K562 (cell line): ENCODE measurements around the gene ARID3A. TPM values are rescaled to one million over a fixed set of nuclear protein-coding genes. Genes with fewer than 3 reads are reported as not detected.

Experiments used
- CEBPG ChIP-seq, 3 experiments: fragments of 200-800 bp in 1 of 3; sonication (Bioruptor generic) in 1 of 3; sonication (generic) in 1 of 3; formaldehyde crosslinking in 1 of 3; IDR thresholded peaks in 2 of 3; conservative IDR thresholded peaks in 1 of 3; 2 replicates each; pipeline versions ENCODE4 v1.6.1 to v1.8.0; 2016 to 2022; ENCODE audit warnings: missing compliant biosample characterization in 2 of 3, missing genetic modification characterization in 2 of 3, mild to moderate bottlenecking in 1 of 3, missing genetic modification reagents in 1 of 3
- CHD4 ChIP-seq: fragments of 200-600 bp; sonication (generic); IDR thresholded peaks from 3 replicates; pipeline ENCODE4 v1.6.1; 2012; ENCODE audit warnings: low read depth, mild to moderate bottlenecking, mixed read lengths, low read length, inconsistent platforms; ENCODE audit not compliant: insufficient read depth, insufficient replicate concordance, poor library complexity, severe bottlenecking
- KDM1A ChIP-seq, 2 experiments: fragments of 450-650 bp; IDR thresholded peaks; 2 replicates each; pipeline ENCODE4 v1.6.1; 2016; ENCODE audit warnings: mild to moderate bottlenecking in 2 of 2
- KLF1 ChIP-seq: fragments of 450-650 bp; IDR thresholded peaks from 2 replicates; pipeline ENCODE4 v1.6.1; 2016; ENCODE audit warnings: missing genetic modification characterization, missing compliant biosample characterization
- MAX ChIP-seq: sonication (generic); formaldehyde crosslinking; IDR thresholded peaks from 2 replicates; pipeline ENCODE4 v1.9.0; 2022; ENCODE audit warnings: mild to moderate bottlenecking, missing genetic modification reagents
- NR3C1 ChIP-seq: sonication (generic); formaldehyde crosslinking; IDR thresholded peaks from 2 replicates; pipeline ENCODE4 v1.8.1; 2022; ENCODE audit warnings: missing genetic modification reagents
- POLR3A ChIP-seq: IDR thresholded peaks from 2 replicates; pipeline ENCODE4 v1.6.1; 2011; ENCODE audit warnings: borderline replicate concordance, mild to moderate bottlenecking, moderate library complexity; ENCODE audit not compliant: insufficient read length, insufficient read depth; ENCODE audit errors: extremely low read depth
- RBM22 ChIP-seq: fragments of 200-400 bp; formaldehyde crosslinking; IDR thresholded peaks from 2 replicates; pipeline ENCODE4 v1.6.1; 2018; ENCODE audit warnings: low read length, low read depth; ENCODE audit not compliant: poor library complexity, severe bottlenecking
- RREB1 ChIP-seq: fragments of 250-450 bp; sonication (Bioruptor Pico); IDR thresholded peaks from 2 replicates; pipeline ENCODE4 v1.4.0; 2020
- SMAD1 ChIP-seq: fragments of 150-350 bp; IDR thresholded peaks from 2 replicates; pipeline ENCODE4 v1.6.1; 2014; ENCODE audit warnings: low read length, low read depth; ENCODE audit not compliant: partially characterized antibody
- ZNF766 ChIP-seq: fragments of 200-800 bp; sonication (Bioruptor generic); conservative IDR thresholded peaks from 2 replicates; pipeline ENCODE4 v1.6.1; 2016; ENCODE audit warnings: missing genetic modification characterization, missing compliant biosample characterization
- polyA plus RNA-seq, 8 experiments: library from polyadenylated mRNA; depleted of rRNA in 4 of 8; stranded (reverse) in 5 of 8; unstranded in 3 of 8; fragments of >200 nt; fragmentation: Nextera tagmentation in 2 of 8; fragmentation: Illumina TruSeq in 1 of 8; extraction: Ambion mirVana in 2 of 8; extraction: Trizol in 1 of 8; gene quantifications; 2 replicates each; pipeline versions ENCODE4 v1.2.1 to v1.2.3, GENCODE V29; 2011 to 2014; ENCODE audit warnings: inconsistent platforms in 1 of 8, missing spikeins in 1 of 8
- total RNA-seq, 7 experiments: library from RNA; depleted of rRNA in 6 of 7; stranded (reverse); fragments of >200 nt in 6 of 7; fragmentation: Illumina TruSeq in 2 of 7; extraction: Trizol in 2 of 7; gene quantifications; 2 replicates each; pipeline versions ENCODE4 v1.2.1 to v1.2.3, GENCODE V29; 2011 to 2021; ENCODE audit warnings: low replicate concordance in 1 of 7
- TF ChIP-seq, protein P1 (sequence below): fragments of 450-650 bp; IDR thresholded peaks from 2 replicates; pipeline ENCODE4 v1.6.1; 2017; ENCODE audit warnings: antibody characterized with exemption, mild to moderate bottlenecking

The ARID3A gene
- total and polyA plus RNA-seq, 9 of the 15 experiments (the other 6 are each of a cell fraction or from before 2014, with no cell fraction given), result 1.4 to 118 (median 31.2) TPM

GRCh38 chr19:897442-898039, 28.3 kb upstream of the ARID3A start (continued):
- no peak for TF ChIP-seq MAX
- no peak for TF ChIP-seq ZNF766
- TF ChIP-seq CEBPG (CRISPR knock-in tag; IDR thresholded peaks at IDR 0.05), result no peak
- no peak for TF ChIP-seq CEBPG (tag; conservative IDR thresholded peaks at IDR 0.05 in 1 of 2, IDR thresholded peaks at IDR 0.05 in 1 of 2)
- no peak for TF ChIP-seq KLF1
- TF ChIP-seq POLR3A, result no peak
- TF ChIP-seq NR3C1, result no peak
- TF ChIP-seq, protein P1, sequence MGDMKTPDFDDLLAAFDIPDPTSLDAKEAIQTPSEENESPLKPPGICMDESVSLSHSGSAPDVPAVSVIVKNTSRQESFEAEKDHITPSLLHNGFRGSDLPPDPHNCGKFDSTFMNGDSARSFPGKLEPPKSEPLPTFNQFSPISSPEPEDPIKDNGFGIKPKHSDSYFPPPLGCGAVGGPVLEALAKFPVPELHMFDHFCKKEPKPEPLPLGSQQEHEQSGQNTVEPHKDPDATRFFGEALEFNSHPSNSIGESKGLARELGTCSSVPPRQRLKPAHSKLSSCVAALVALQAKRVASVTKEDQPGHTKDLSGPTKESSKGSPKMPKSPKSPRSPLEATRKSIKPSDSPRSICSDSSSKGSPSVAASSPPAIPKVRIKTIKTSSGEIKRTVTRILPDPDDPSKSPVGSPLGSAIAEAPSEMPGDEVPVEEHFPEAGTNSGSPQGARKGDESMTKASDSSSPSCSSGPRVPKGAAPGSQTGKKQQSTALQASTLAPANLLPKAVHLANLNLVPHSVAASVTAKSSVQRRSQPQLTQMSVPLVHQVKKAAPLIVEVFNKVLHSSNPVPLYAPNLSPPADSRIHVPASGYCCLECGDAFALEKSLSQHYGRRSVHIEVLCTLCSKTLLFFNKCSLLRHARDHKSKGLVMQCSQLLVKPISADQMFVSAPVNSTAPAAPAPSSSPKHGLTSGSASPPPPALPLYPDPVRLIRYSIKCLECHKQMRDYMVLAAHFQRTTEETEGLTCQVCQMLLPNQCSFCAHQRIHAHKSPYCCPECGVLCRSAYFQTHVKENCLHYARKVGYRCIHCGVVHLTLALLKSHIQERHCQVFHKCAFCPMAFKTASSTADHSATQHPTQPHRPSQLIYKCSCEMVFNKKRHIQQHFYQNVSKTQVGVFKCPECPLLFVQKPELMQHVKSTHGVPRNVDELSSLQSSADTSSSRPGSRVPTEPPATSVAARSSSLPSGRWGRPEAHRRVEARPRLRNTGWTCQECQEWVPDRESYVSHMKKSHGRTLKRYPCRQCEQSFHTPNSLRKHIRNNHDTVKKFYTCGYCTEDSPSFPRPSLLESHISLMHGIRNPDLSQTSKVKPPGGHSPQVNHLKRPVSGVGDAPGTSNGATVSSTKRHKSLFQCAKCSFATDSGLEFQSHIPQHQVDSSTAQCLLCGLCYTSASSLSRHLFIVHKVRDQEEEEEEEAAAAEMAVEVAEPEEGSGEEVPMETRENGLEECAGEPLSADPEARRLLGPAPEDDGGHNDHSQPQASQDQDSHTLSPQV, result no peak
- no peak for TF ChIP-seq RREB1 (CRISPR knock-in tag)
- no peak for TF ChIP-seq KDM1A (IDR thresholded peaks at IDR 0.05)
- TF ChIP-seq SMAD1, result no peak
- TF ChIP-seq RBM22, result peak; percentile 60
- no peak for TF ChIP-seq CHD4
